Measurements from ENCODE around the gene URI1. TPM values are rescaled to one million over a fixed set of nuclear protein-coding genes. Genes with fewer than 3 reads are reported as not detected.

URI1 gene
- polyA plus RNA-seq, 1 donor (not counting 4 experiments of a cell fraction or from before 2014, with no cell fraction given): 98.6 TPM

GRCh38 chr19:30064348-30064699 lies 122.3 kb downstream of the URI1 start:
- no peaks in the 10 kb centered on the region for H3K9me3 ChIP-seq (ENCODE audit: control insufficient read depth, low read depth, low read length)
- H3K79me2 ChIP-seq (ENCODE audit: control insufficient read depth, insufficient read depth, low read length): no peaks in the 10 kb centered on the region
- no peaks in the 10 kb centered on the region for H3K9me1 ChIP-seq (ENCODE audit: control insufficient read depth, extremely low read depth, insufficient read depth, low read length)
- FAIRE-seq: no peak
- H3K4me2 ChIP-seq (ENCODE audit: control insufficient read depth, extremely low read depth, insufficient read depth, low read depth, low read length): no peak overlapping the region
- TF ChIP-seq EZH2 (IDR thresholded peaks at IDR 0.05; ENCODE audit: low read length): no peak
- TF ChIP-seq CTCF (optimal IDR thresholded peaks at IDR 0.05 in 1 of 3, IDR thresholded peaks at IDR 0.05 in 1 of 3, conservative IDR thresholded peaks at IDR 0.05 in 1 of 3; ENCODE audit: extremely low read depth in 1 of 3, insufficient read depth in 2 of 3, low read length in 3 of 3): no peak
- no peaks in the 10 kb centered on the region for H3K4me1 ChIP-seq (ENCODE audit: control insufficient read depth, extremely low read depth, insufficient read depth, low read length)
- no peak overlapping the region for H3K9ac ChIP-seq (ENCODE audit: control insufficient read depth, extremely low read depth, insufficient read depth, low read length)
- no peak overlapping the region for H2AFZ ChIP-seq (ENCODE audit: control insufficient read depth, low read length)
- dilution Hi-C loops (cut with MboI; ENCODE audit: extremely low pct_ligation_motif_present, low sequenced_read_pairs): no loop called here
- no peak overlapping the region for H3K27ac ChIP-seq (ENCODE audit: control insufficient read depth, insufficient read depth, low read length)
- H4K20me1 ChIP-seq (ENCODE audit: control insufficient read depth, extremely low read depth, insufficient read depth, low read length): no peaks in the 10 kb centered on the region
- no peak overlapping the region for H3K4me3 ChIP-seq (ENCODE audit: control insufficient read depth in 2 of 3, extremely low read depth in 1 of 3, insufficient read depth in 2 of 3, low read depth in 1 of 3, low read length in 3 of 3)
- no peaks in the 10 kb centered on the region for H3K27me3 ChIP-seq (ENCODE audit: control insufficient read depth, extremely low read depth, insufficient read depth, low read length)
- no peak for DNase-seq (ENCODE audit: low read depth, low spot score)
- H3K36me3 ChIP-seq (ENCODE audit: control insufficient read depth in 2 of 2, extremely low read depth in 1 of 2, insufficient read depth in 2 of 2, low read length in 2 of 2): no peaks in the 10 kb centered on the region

DNA sequence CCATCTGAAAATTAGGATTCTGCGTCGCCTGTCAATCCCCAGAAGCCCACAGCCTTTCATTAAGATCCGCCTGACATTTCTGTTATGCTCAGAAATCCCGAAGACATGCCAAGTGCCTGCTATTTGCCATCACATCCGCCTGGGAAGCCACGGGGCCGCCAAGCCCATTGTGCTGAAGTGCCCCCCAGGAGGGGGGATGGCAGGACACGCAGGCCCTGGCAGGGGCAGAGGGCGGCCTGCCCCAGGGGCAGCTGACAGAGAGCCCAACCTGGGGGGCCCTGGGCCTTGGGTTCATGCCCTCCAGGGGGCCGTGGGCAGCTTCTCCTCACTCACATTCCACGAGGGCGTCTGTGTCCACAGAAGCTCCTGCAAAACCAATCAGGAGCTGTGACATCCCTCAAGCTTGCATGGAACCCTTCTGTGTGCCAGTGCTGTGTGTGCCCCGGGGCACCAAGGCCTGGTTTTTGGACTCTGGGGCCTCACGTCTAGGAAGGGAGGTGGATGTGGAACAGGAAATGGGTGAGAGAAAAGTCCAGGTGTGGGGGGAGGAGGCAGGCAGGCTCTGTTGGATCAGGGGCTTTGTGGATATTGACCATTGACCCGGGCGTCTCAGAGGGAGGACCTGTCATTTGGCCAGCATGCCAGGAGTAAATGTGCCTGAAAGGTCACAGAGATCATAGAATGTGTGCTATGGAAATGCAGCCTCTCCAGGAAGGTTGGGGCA lies 122.9 kb downstream of the URI1 start:
- Histone ChIP-seq H3K4me1 (ENCODE audit: control insufficient read depth, extremely low read depth, insufficient read depth, low read length) (no peaks in the 10 kb centered on the region), H3K9me1 (ENCODE audit: control insufficient read depth, extremely low read depth, insufficient read depth, low read length) (no peaks in the 10 kb centered on the region), H4K20me1 (ENCODE audit: control insufficient read depth, extremely low read depth, insufficient read depth, low read length) (no peaks in the 10 kb centered on the region), H3K79me2 (ENCODE audit: control insufficient read depth, insufficient read depth, low read length) (no peaks in the 10 kb centered on the region), H3K27ac (ENCODE audit: control insufficient read depth, insufficient read depth, low read length) (no peak overlapping the region), H3K4me2 (ENCODE audit: control insufficient read depth, extremely low read depth, insufficient read depth, low read depth, low read length) (no peak overlapping the region), H3K9ac (ENCODE audit: control insufficient read depth, extremely low read depth, insufficient read depth, low read length) (no peak overlapping the region), H3K36me3 (ENCODE audit: control insufficient read depth in 2 of 2, extremely low read depth in 1 of 2, insufficient read depth in 2 of 2, low read length in 2 of 2) (no peaks in the 10 kb centered on the region), H3K9me3 (ENCODE audit: control insufficient read depth, low read depth, low read length) (no peaks in the 10 kb centered on the region), H3K27me3 (ENCODE audit: control insufficient read depth, extremely low read depth, insufficient read depth, low read length) (no peaks in the 10 kb centered on the region), H3K4me3 (ENCODE audit: control insufficient read depth in 2 of 3, extremely low read depth in 1 of 3, insufficient read depth in 2 of 3, low read depth in 1 of 3, low read length in 3 of 3) (no peak overlapping the region), H2AFZ (ENCODE audit: control insufficient read depth, low read length) (no peak overlapping the region)
- no peak for DNase-seq (ENCODE audit: low read depth, low spot score)
- no peak for FAIRE-seq
- TF ChIP-seq EZH2 (IDR thresholded peaks at IDR 0.05; ENCODE audit: low read length): no peak
- no peak for TF ChIP-seq CTCF (optimal IDR thresholded peaks at IDR 0.05 in 1 of 3, IDR thresholded peaks at IDR 0.05 in 1 of 3, conservative IDR thresholded peaks at IDR 0.05 in 1 of 3; ENCODE audit: extremely low read depth in 1 of 3, insufficient read depth in 2 of 3, low read length in 3 of 3)
- dilution Hi-C loops (cut with MboI; ENCODE audit: extremely low pct_ligation_motif_present, low sequenced_read_pairs): no loop called here

All from keratinocyte (primary cell).